HG03025 (cell line): Measurements from ENCODE around the gene ECPAS.
"Not testable (repeated sequence)": the region's sequence is repeated elsewhere in the genome, so short reads cannot be mapped to it uniquely, and the experiment has no call there.

Source experiments
- ATAC-seq: cut with Tn5 transposase; IDR thresholded peaks from one replicate; pipeline ENCODE4 v1.9.1; 2021; ENCODE audit warnings: mild to moderate bottlenecking, moderate library complexity; ENCODE audit not compliant: unreplicated experiment, low FRiP score

The ECPAS gene

GRCh38 chr9:111423389-111423788 lies 60.8 kb downstream of the ECPAS start:
- ATAC-seq = no peak

GRCh38 chr9:111414406-111414805 lies 69.8 kb downstream of the ECPAS start:
- ATAC-seq = no peak

GRCh38 chr9:111413996-111414395 lies 70.2 kb downstream of the ECPAS start:
- ATAC-seq = no peak

GRCh38 chr9:111412280-111412679 lies 71.9 kb downstream of the ECPAS start:
- ATAC-seq = no peak

GRCh38 chr9:111411266-111411665 lies 72.9 kb downstream of the ECPAS start:
- no peak for ATAC-seq

- no peak for ATAC-seq
These were observed 76.4 kb downstream of the ECPAS start for GRCh38 chr9:111407813-111408212.

GRCh38 chr9:111405701-111406100 lies 78.5 kb downstream of the ECPAS start:
- ATAC-seq = no peak

- ATAC-seq = not testable (repeated sequence)
These were observed 82.7 kb downstream of the ECPAS start for GRCh38 chr9:111401486-111401885.

- no peak for ATAC-seq
These were observed 83.7 kb downstream of the ECPAS start for GRCh38 chr9:111400564-111400898.

- no peak for ATAC-seq
These were observed 84.2 kb downstream of the ECPAS start for GRCh38 chr9:111399772-111400563.

- no peak for ATAC-seq
These were observed 84.9 kb downstream of the ECPAS start for GRCh38 chr9:111399211-111399739.

- ATAC-seq = no peak
These were observed 90.2 kb downstream of the ECPAS start for GRCh38 chr9:111393971-111394370.

GRCh38 chr9:111389406-111389805 lies 94.8 kb downstream of the ECPAS start:
- no peak for ATAC-seq

GRCh38 chr9:111386386-111386785 lies 97.8 kb downstream of the ECPAS start:
- no peak for ATAC-seq

GRCh38 chr9:111381006-111381405 lies 103.2 kb downstream of the ECPAS start:
- no peak for ATAC-seq

GRCh38 chr9:111375817-111376564 lies 108.2 kb downstream of the ECPAS start:
- ATAC-seq = no peak

- no peak for ATAC-seq
These were observed 109.1 kb downstream of the ECPAS start for GRCh38 chr9:111375062-111375461.

GRCh38 chr9:111372297-111372696 lies 111.9 kb downstream of the ECPAS start:
- no peak for ATAC-seq

- ATAC-seq = no peak
These were observed 117.2 kb downstream of the ECPAS start for GRCh38 chr9:111366978-111367377.

GRCh38 chr9:111362526-111362925 lies 121.7 kb downstream of the ECPAS start:
- ATAC-seq = no peak

GRCh38 chr9:111360881-111361280 lies 123.3 kb downstream of the ECPAS start:
- no peak for ATAC-seq
